ENCODE measurements around the gene TCHHL1. TPM values are rescaled to one million over a fixed set of nuclear protein-coding genes. Genes with fewer than 3 reads are reported as not detected.

TCHHL1 gene
- polyA plus RNA-seq, 1 donor (not counting 4 experiments of a cell fraction or from before 2014, with no cell fraction given): not detected

DNA sequence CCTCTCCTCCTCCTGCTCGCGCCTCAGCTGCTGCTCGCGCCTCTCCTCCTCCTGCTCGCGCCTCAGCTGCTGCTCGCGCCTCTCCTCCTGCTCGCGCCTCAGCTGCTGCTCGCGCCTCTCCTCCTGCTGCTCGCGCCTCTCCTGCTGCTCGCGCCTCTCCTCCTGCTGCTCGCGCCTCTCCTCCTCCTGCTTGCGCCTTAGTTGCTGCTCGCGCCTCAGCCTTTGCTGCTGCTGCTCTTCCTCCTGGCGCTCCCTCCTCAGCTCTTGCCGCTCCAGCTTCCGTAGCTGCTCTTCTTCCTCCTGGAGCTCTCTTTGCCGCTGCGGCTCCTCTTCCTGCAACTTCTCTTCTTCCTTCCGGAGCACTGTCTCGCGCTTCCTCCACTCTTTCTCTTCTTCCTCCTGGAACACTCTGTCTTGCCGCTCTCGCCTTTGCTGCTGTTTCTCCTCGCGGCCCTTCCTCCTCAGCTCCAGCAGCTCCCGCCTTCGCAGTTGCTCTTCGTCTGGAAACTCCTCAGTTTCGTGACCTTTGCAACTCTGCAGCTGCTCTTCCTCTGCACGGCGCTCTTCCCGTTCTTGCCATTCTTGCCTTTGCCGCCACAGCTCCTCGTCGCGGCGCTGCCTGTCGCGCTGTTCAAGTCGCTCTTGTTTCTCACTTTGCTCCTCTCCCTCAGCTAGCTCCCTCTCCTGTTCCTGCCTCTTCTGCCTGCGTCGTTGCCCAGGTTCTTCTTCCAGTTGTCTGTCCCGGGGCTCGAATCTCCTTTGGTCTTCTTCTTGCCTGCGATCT is 23.4 kb upstream of the TCHHL1 start:
- no peak for FAIRE-seq
- Histone ChIP-seq H3K9me3 (ENCODE audit: control insufficient read depth, low read depth, low read length) (no peaks in the 10 kb centered on the region), H3K4me1 (ENCODE audit: control insufficient read depth, extremely low read depth, insufficient read depth, low read length) (peaks cover 13% of the 10 kb centered on the region), H2AFZ (ENCODE audit: control insufficient read depth, low read length) (peak overlapping the region; percentile 81), H3K27me3 (ENCODE audit: control insufficient read depth, extremely low read depth, insufficient read depth, low read length) (peaks cover 38% of the 10 kb centered on the region), H3K4me3 (ENCODE audit: control insufficient read depth in 2 of 3, extremely low read depth in 1 of 3, insufficient read depth in 2 of 3, low read depth in 1 of 3, low read length in 3 of 3) (peak overlapping the region; percentile 1 to 75 (median 60)), H3K9ac (ENCODE audit: control insufficient read depth, extremely low read depth, insufficient read depth, low read length) (no peak overlapping the region), H3K79me2 (ENCODE audit: control insufficient read depth, insufficient read depth, low read length) (no peaks in the 10 kb centered on the region), H3K4me2 (ENCODE audit: control insufficient read depth, extremely low read depth, insufficient read depth, low read depth, low read length) (peak overlapping the region; percentile 90), H3K36me3 (ENCODE audit: control insufficient read depth in 2 of 2, extremely low read depth in 1 of 2, insufficient read depth in 2 of 2, low read length in 2 of 2) (no peaks in the 10 kb centered on the region), H3K9me1 (ENCODE audit: control insufficient read depth, extremely low read depth, insufficient read depth, low read length) (no peaks in the 10 kb centered on the region), H4K20me1 (ENCODE audit: control insufficient read depth, extremely low read depth, insufficient read depth, low read length) (no peaks in the 10 kb centered on the region), H3K27ac (ENCODE audit: control insufficient read depth, insufficient read depth, low read length) (no peak overlapping the region)
- dilution Hi-C loops (cut with MboI; ENCODE audit: extremely low pct_ligation_motif_present, low sequenced_read_pairs): no loop called here
- TF ChIP-seq, protein P1, sequence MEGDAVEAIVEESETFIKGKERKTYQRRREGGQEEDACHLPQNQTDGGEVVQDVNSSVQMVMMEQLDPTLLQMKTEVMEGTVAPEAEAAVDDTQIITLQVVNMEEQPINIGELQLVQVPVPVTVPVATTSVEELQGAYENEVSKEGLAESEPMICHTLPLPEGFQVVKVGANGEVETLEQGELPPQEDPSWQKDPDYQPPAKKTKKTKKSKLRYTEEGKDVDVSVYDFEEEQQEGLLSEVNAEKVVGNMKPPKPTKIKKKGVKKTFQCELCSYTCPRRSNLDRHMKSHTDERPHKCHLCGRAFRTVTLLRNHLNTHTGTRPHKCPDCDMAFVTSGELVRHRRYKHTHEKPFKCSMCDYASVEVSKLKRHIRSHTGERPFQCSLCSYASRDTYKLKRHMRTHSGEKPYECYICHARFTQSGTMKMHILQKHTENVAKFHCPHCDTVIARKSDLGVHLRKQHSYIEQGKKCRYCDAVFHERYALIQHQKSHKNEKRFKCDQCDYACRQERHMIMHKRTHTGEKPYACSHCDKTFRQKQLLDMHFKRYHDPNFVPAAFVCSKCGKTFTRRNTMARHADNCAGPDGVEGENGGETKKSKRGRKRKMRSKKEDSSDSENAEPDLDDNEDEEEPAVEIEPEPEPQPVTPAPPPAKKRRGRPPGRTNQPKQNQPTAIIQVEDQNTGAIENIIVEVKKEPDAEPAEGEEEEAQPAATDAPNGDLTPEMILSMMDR (optimal IDR thresholded peaks at IDR 0.05 in 1 of 3, IDR thresholded peaks at IDR 0.05 in 1 of 3, conservative IDR thresholded peaks at IDR 0.05 in 1 of 3; ENCODE audit: extremely low read depth in 1 of 3, insufficient read depth in 2 of 3, low read length in 3 of 3): no peak
- TF ChIP-seq EZH2 (IDR thresholded peaks at IDR 0.05; ENCODE audit: low read length): peak; percentile 80
- DNase-seq (ENCODE audit: low read depth, low spot score): no peak

DNA sequence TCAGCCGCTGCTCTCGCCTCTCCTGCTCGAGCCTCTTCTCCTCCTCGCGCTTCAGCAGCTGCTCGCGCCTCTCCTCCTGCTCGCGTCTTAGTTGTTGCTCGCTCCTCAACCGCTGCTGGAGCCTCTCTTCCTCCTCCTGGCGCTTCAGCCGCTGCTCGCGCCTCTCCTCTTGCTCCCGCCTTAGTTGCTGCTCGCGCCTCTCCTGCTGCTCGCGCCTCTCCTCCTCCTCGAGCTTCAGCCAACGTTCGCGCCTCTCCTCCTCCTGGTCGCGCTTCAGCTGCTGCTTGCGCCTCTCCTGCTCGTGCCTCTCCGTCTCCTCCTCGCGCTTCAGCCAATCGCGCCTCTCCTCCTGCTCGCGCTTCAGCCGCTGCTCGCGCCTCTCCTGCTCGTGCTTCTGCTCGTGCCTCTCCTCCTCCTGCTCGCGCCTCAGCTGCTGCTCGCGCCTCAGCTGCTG is 22.7 kb upstream of the TCHHL1 start:
- FAIRE-seq (no peak), DNase-seq (ENCODE audit: low read depth, low spot score) (no peak)
- Histone ChIP-seq H3K4me1 (ENCODE audit: control insufficient read depth, extremely low read depth, insufficient read depth, low read length) (peaks cover 13% of the 10 kb centered on the region), H3K9me3 (ENCODE audit: control insufficient read depth, low read depth, low read length) (no peaks in the 10 kb centered on the region), H3K36me3 (ENCODE audit: control insufficient read depth in 2 of 2, extremely low read depth in 1 of 2, insufficient read depth in 2 of 2, low read length in 2 of 2) (no peaks in the 10 kb centered on the region), H4K20me1 (ENCODE audit: control insufficient read depth, extremely low read depth, insufficient read depth, low read length) (no peaks in the 10 kb centered on the region), H3K27ac (ENCODE audit: control insufficient read depth, insufficient read depth, low read length) (no peak overlapping the region), H3K27me3 (ENCODE audit: control insufficient read depth, extremely low read depth, insufficient read depth, low read length) (peaks cover 39% of the 10 kb centered on the region), H3K4me3 (ENCODE audit: control insufficient read depth in 2 of 3, extremely low read depth in 1 of 3, insufficient read depth in 2 of 3, low read depth in 1 of 3, low read length in 3 of 3) (peak overlapping the region; percentile 40 to 61 (median 56)), H2AFZ (ENCODE audit: control insufficient read depth, low read length) (peak overlapping the region; percentile 78), H3K79me2 (ENCODE audit: control insufficient read depth, insufficient read depth, low read length) (no peaks in the 10 kb centered on the region), H3K9ac (ENCODE audit: control insufficient read depth, extremely low read depth, insufficient read depth, low read length) (no peak overlapping the region), H3K9me1 (ENCODE audit: control insufficient read depth, extremely low read depth, insufficient read depth, low read length) (no peaks in the 10 kb centered on the region), H3K4me2 (ENCODE audit: control insufficient read depth, extremely low read depth, insufficient read depth, low read depth, low read length) (peak overlapping the region; percentile 96)
- TF ChIP-seq, protein P1 (optimal IDR thresholded peaks at IDR 0.05 in 1 of 3, IDR thresholded peaks at IDR 0.05 in 1 of 3, conservative IDR thresholded peaks at IDR 0.05 in 1 of 3; ENCODE audit: extremely low read depth in 1 of 3, insufficient read depth in 2 of 3, low read length in 3 of 3): no peak
- TF ChIP-seq EZH2 (IDR thresholded peaks at IDR 0.05; ENCODE audit: low read length): no peak
- dilution Hi-C loops (cut with MboI; ENCODE audit: extremely low pct_ligation_motif_present, low sequenced_read_pairs): no loop called here

Data from keratinocyte (primary cell).